Naive B cell (primary cell): ENCODE measurements around the gene DRICH1. TPM values are rescaled to one million over a fixed set of nuclear protein-coding genes. Genes with fewer than 3 reads are reported as not detected.
"Not testable (repeated sequence)": the region's sequence is repeated elsewhere in the genome, so short reads cannot be mapped to it uniquely, and the experiment has no call there.

Experiments used
- ATAC-seq, 2 donors: fragments of 150-1000 bp; cut with Tn5 transposase; 2 replicates each; pipeline ENCODE4 v1.10.0; 2021; ENCODE audit warnings: low read depth in 2 of 2, mild to moderate bottlenecking in 2 of 2, moderate library complexity in 2 of 2
- DNase-seq: peaks from one replicate; pipeline ENCODE4 v3.0.0; 2022
- H3K27ac Mint-ChIP-seq, 6 donors: one replicate each; pipeline ENCODE4 v1.8.0; 2020 to 2022; ENCODE audit warnings: mild to moderate bottlenecking in 6 of 6, mixed read lengths in 6 of 6, moderate library complexity in 5 of 6, inconsistent platforms in 2 of 6
- H3K27me3 Mint-ChIP-seq, 3 donors: one replicate each; pipeline ENCODE4 v1.8.0; 2021 to 2022; ENCODE audit warnings: mixed read lengths in 3 of 3, mild to moderate bottlenecking in 1 of 3
- H3K36me3 Mint-ChIP-seq, 2 donors: one replicate each; pipeline ENCODE4 v1.8.0; 2020 to 2022; ENCODE audit warnings: mixed read lengths in 2 of 2, inconsistent platforms in 1 of 2, mild to moderate bottlenecking in 1 of 2
- H3K4me1 Mint-ChIP-seq, 3 donors: one replicate each; pipeline ENCODE4 v1.8.0; 2020 to 2022; ENCODE audit warnings: mixed read lengths in 3 of 3, inconsistent platforms in 1 of 3, mild to moderate bottlenecking in 1 of 3, moderate library complexity in 1 of 3
- H3K4me3 Mint-ChIP-seq, 8 donors: one replicate each; pipeline ENCODE4 v1.8.0; 2020 to 2022; ENCODE audit warnings: mild to moderate bottlenecking in 8 of 8, mixed read lengths in 8 of 8, moderate library complexity in 8 of 8, inconsistent platforms in 2 of 8
- H3K9me3 Mint-ChIP-seq, 7 donors: one replicate each; pipeline ENCODE4 v1.8.0; 2020 to 2022; ENCODE audit warnings: mixed read lengths in 7 of 7, mild to moderate bottlenecking in 5 of 7, inconsistent platforms in 2 of 7, moderate library complexity in 1 of 7
- polyA plus RNA-seq, 6 donors: library from polyadenylated mRNA; unstranded; fragments of 300-500 nt; fragmentation: Illumina TruSeq; gene quantifications; one replicate each; pipeline ENCODE4 v1.2.3, GENCODE V29; 2021; ENCODE audit warnings: low read depth in 6 of 6

DRICH1 gene, protein sequence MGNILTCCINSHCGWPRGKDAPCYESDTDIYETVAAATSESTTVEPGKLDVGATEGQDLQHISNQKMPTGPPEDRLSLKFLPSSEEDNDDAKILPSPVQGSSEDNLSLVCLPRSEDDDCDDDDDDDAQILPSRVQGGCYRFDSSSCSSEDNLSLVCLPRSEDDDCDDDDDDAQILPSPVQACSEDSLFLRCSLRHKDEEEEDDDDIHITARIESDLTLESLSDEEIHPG
- under 1 TPM in 2 of 6 donors, not detected in 4; 0.21 to 0.23 TPM for polyA plus RNA-seq

DNA sequence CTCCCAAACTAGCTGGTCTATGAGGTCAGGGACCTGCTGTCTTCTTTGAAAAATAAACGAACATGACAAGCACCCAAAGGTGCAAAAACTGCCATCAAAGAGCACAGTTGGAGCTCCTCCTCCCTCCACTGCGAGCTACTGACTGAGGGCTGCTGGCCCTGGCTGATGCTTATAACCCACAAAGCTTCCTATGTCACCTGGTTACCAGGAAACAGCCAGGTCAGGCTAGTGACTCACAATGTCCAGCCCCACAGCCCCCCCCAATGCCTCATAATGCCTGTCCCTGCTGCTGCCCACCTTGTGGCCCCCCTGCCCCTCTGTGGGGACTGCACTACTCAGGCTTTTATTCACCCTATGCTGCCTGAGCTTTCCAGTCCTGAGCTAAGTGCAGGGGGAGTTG lies at the start of gene DRICH1:
TSS of gene DRICH1 (minus strand) at position 144 of the 400 bp plus-strand sequence. CDS start 298 bp downstream, outside the sequence.
- Mint-ChIP-seq H3K4me1 (peaks cover 0 to 6% (median 4%) of the 10 kb centered on the region in 3 donors), H3K27ac (no peak within 1 kb of the TSS), H3K4me3 (no peak within 1 kb of the TSS), H3K36me3 (peaks cover 0 to 5% of the 10 kb centered on the region in 2 donors), H3K9me3 (no peaks in the 10 kb centered on the region), H3K27me3 (no peaks in the 10 kb centered on the region)
- ATAC-seq, result no peak
- DNase-seq, result no peak

DNA sequence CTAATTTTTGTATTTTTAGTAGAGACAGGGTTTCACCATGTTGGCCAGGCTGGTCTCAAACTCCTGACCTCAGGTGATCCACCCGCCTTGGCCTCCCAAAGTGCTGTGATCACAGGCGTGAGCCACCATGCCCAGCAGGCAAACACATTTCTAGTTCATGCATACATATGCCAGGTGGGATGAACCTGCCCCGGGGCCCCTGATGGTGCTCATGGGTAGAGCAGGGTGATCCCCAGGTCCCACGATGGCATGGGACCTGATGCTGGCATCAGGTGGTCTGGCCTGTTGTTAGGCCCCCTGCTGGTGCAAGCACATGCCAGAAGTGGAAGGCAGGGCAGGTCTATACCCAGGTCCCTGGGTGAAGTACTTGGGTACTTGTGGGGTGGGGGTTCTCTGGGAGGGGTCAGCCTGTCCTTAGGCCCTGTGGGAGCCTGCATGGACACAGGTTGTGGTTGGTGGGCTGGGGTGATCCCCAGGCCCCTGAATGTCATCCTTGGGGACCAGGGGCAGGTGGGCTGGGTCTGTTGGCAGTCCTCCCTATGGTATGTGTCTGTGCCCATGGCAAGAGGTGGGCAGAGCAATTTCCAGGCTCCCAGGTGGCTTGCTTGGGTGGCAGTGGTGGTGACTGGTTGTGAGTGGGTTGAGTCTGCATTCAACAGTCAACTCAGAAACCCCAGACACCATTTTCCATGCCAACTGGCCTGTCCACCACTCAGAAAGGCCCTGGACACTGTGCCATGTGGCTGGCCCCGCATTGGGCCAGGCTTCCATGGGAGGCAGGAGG lies 49.1 kb upstream of the DRICH1 start:
- peaks cover 5 to 12% (median 10%) of the 10 kb centered on the region in 3 donors for H3K4me1 Mint-ChIP-seq
- H3K27me3 Mint-ChIP-seq, result no peaks in the 10 kb centered on the region
- ATAC-seq (no peak), DNase-seq (no peak)
- peak overlapping the region in 2 of 6 donors; percentile 15 to 39 for H3K27ac Mint-ChIP-seq
- H3K36me3 Mint-ChIP-seq, result peaks cover 7 to 11% of the 10 kb centered on the region in 2 donors
- H3K4me3 Mint-ChIP-seq, result no peak overlapping the region
- H3K9me3 Mint-ChIP-seq, result no peaks in the 10 kb centered on the region

DNA sequence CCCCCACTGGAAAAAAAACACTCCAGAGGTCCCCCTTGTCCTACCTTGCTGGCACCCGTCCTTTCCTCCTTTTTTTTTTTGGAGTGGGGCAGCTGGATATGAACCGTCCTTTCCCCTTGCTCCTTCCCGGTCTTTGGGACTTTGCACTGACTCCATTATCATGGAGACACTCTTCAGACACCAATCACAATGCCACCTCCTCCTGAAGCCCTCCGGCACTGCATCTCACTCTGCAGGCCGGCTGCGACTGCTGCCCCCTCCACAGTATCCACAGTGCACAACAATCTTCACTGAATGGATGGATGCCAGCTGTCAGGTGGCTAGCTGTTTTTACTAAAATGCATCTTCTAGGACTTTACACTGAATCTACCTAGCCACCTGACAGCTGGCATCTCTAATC lies 46.0 kb upstream of the DRICH1 start:
- H3K4me3 Mint-ChIP-seq, result no peak overlapping the region

DNA sequence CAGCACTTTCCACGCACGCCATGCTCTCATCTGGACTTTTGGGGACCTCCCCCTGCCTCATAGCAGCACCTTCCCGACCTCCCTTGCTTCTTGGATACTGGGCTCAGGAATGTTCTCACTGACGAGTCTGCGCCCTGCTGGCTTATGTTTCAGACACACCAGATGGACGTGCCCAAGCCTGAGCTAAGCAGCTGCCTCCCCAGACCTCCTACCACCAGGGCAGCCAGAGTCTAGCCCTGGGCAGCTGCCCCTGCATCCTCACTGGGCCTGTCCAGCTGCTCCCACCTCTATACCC lies 45.5 kb upstream of the DRICH1 start:
- DNase-seq, result no peak
- H3K27me3 Mint-ChIP-seq, result no peaks in the 10 kb centered on the region
- no peak for ATAC-seq
- peaks cover 0 to 8% of the 10 kb centered on the region in 2 donors for H3K36me3 Mint-ChIP-seq
- H3K9me3 Mint-ChIP-seq, result no peaks in the 10 kb centered on the region
- H3K27ac Mint-ChIP-seq, result peak overlapping the region in 1 of 6 donors; percentile 32
- peaks cover 7 to 9% (median 9%) of the 10 kb centered on the region in 3 donors for H3K4me1 Mint-ChIP-seq
- no peak overlapping the region for H3K4me3 Mint-ChIP-seq

More for the DNA sequence above, 46.0 kb upstream of the DRICH1 start:
- no peaks in the 10 kb centered on the region for H3K9me3 Mint-ChIP-seq
- ATAC-seq, result no peak
- H3K27me3 Mint-ChIP-seq, result no peaks in the 10 kb centered on the region
- H3K36me3 Mint-ChIP-seq, result peaks cover 0 to 11% of the 10 kb centered on the region in 2 donors
- H3K27ac Mint-ChIP-seq, result peak overlapping the region in 1 of 6 donors; percentile 80
- no peak for DNase-seq
- H3K4me1 Mint-ChIP-seq, result peaks cover 7 to 9% (median 9%) of the 10 kb centered on the region in 3 donors

DNA sequence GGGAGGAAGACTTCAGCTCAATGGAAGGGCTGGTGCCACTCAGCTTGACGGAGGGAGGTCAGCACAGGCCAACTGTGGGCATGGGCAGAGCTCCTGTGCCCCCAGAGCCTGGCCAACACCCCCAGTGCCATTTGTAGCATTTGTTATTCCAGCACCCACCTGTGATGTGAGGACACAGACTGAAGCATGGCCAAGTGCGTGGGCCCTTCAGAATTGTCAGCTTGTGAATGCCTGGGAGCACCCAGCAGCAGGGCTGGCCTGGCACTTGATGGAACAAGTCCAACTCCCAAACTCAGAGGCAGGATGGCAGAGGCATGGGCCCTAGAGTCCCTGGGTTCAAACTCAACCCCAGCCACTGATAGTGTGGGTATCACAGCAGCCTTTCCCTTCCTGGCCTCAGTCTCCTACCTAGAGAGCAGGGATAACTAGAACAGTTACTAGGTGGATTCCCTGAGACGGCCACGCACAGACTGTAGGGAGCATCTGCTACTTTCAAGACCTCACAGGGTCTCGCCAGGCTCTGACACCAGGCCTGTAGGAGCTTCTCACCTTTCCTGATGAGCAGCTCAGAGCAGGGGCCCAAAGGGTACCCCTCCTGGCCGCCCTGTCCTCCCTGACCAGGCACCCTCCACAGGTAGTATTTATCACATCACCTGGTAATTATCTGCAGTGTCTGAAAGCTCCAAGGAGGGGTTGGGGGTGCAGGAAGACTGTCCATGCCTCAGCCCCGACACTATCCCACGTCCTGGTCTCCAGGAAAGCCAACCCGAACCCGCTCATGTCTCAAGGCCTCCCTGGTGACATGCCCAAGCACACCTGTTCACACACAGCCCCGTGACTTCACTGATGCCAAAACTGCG lies 45.0 kb upstream of the DRICH1 start:
- not testable (repeated sequence) for H3K9me3 Mint-ChIP-seq, H3K4me3 Mint-ChIP-seq, H3K27me3 Mint-ChIP-seq, ATAC-seq, H3K36me3 Mint-ChIP-seq, DNase-seq, H3K4me1 Mint-ChIP-seq
- peak overlapping the region in 1 of 6 donors; percentile 32 for H3K27ac Mint-ChIP-seq

DNA sequence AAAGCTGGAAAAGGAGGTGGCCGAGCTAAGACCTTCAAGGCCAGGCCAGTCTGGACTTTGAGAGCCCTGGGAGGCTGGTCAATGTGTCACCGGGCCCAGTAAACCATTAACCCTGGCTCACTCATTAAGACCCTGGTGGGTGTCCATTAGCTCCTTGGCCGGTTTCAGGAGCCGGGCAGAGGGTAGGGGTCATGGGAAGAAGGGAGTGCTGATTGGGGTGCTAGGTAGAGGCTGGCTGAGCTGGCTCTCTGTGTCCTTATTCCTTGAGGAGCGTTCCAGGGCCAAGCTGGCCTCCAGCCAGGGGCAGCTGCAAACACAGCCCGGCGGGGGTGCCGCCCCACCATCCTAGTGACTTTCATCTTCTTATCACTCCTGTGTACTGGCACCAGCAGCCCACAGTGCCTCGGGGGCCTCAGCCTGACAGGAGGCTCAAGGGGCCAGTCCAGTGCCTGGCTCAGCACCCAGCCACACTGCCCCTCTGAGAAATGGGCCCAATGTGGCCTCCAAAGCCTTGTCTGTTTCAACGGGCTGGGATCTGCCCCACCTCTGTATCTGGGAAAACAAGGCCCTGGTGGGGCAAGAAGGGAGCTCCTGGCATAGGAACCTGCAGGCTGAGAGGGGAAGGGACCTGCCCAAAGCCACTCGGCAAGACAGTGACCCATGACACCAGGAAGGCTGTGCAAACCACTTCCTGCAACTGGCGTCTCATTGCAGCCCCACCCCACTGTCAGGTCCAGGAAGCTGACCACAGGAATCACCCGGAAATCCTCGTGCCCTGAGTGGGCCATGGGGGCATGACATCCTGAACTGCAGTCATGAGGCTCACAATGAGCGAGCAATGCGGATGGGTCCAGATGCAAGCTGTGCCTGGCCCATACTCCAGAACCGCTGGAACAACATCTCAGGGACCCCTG lies 43.6 kb upstream of the DRICH1 start:
- Mint-ChIP-seq H3K4me1 (peaks cover 7 to 9% (median 9%) of the 10 kb centered on the region in 3 donors), H3K9me3 (no peaks in the 10 kb centered on the region), H3K27me3 (no peaks in the 10 kb centered on the region), H3K4me3 (no peak overlapping the region), H3K36me3 (peaks cover 0 to 6% of the 10 kb centered on the region in 2 donors), H3K27ac (no peak overlapping the region)
- DNase-seq (no peak), ATAC-seq (no peak)

DNA sequence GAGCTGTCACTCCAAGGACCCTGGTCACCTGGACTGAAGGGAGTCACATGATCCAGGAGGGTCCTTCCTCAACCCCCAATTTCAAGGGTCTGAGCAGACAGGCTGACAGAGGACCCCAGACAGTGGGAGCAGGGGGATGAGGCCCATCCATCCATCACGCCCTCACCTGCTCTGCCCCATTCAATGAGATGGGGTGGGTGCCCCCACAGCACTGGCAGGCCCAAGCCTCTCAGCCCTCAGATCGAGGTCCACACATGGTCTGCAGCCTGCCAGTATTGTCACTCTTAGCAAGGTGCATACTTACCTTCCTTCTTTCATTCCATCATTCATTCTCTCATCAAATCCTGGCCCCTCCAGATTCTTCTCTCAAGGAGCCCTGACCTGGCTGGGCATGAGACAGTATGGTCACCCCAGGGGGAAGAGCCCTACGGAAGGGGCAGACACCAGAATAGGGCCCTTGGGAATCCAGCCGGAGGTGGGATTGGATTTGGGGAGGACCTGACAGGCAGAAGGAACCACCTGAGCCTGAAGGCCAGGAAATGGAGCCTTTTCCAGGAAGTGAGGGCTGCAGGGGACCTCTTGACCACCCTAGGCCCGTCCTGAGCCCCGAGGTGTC lies 42.9 kb upstream of the DRICH1 start:
- H3K4me1 Mint-ChIP-seq, DNase-seq, H3K9me3 Mint-ChIP-seq, H3K27ac Mint-ChIP-seq, H3K27me3 Mint-ChIP-seq, ATAC-seq, H3K4me3 Mint-ChIP-seq, H3K36me3 Mint-ChIP-seq: not testable (repeated sequence)

DNA sequence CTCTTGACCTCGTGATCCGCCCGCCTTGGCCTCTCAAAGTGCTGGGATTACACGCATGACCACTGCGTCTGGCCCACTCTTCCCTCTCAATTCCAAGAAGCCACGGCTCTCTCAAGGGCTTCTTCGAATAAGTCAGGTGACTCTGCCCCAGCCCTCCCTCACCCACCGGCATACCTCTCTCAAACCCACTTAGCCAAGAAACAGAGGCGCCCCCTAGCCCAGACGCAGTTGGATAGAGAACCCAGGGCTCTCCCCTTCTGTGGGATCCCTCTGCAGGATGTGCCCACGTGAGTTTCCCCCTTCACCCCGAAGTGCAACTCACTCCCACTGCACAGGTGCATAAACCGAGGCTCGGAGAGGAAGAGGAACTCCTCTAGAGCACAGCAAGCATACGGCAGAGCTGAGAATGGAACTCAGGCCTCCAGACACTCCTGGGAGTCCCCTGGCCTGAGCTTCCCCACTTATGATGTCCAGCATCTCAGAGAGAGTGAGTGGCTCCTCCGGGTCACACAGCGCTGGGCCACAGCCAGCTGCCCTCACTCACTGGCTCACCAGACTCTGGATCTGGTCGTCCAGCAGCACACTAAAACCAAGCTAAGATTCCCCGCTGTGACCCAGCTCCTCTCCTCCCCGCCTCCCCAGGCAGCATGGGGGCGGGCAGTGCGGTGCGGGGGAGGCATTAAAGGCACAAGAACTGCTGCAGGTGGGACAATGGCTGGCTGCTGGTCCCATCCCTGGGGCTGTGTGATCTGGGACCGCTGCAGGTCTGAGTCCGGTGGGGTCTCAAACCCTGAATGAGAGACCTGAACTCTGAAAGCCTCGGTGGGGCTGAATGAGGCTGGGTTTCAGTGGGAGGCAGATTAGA lies 41.9 kb upstream of the DRICH1 start:
- DNase-seq, result no peak
- ATAC-seq, result no peak
- H3K27ac Mint-ChIP-seq, result peak overlapping the region in 3 of 6 donors; percentile 26 to 90 (median 50)
- H3K4me1 Mint-ChIP-seq, result peaks cover 7 to 9% (median 9%) of the 10 kb centered on the region in 3 donors
- H3K36me3 Mint-ChIP-seq, result peaks cover 0 to 3% of the 10 kb centered on the region in 2 donors
- H3K4me3 Mint-ChIP-seq, result peak overlapping the region in 1 of 8 donors; percentile 47
- no peaks in the 10 kb centered on the region for H3K27me3 Mint-ChIP-seq
- no peaks in the 10 kb centered on the region for H3K9me3 Mint-ChIP-seq

DNA sequence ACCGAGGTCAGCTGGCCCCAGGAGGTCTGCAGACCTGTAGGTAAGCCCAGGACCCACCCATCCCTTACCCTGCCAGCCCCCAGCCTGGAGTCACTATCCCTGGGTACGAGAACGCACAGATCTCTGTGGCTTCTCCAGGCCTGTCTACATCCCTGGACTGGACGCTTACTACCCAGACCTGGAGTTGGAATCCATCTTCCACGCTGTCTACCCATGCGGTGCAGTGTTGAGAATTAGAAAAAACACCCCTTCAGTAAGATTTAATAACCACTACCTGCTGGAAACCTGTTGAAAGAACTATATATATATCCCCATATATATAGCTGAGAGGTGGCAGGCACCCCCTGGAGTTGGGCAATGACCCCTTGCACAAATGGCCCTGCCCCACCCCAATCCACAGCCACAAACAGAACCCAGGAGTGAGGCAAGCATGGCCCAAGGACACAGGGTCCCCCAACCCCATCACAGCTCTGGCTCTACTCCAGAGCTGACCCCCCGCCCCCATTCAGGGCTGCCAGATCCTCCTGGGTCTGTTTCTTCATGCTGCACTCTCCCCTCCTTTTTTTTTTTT lies 41.0 kb upstream of the DRICH1 start:
- DNase-seq, result no peak
- no peaks in the 10 kb centered on the region for H3K27me3 Mint-ChIP-seq
- peaks cover 7 to 9% (median 7%) of the 10 kb centered on the region in 3 donors for H3K4me1 Mint-ChIP-seq
- no peak overlapping the region for H3K4me3 Mint-ChIP-seq
- peak overlapping the region in 2 of 6 donors; percentile 65 to 78 for H3K27ac Mint-ChIP-seq
- no peak for ATAC-seq
- H3K9me3 Mint-ChIP-seq, result no peaks in the 10 kb centered on the region
- H3K36me3 Mint-ChIP-seq, result no peaks in the 10 kb centered on the region

DNA sequence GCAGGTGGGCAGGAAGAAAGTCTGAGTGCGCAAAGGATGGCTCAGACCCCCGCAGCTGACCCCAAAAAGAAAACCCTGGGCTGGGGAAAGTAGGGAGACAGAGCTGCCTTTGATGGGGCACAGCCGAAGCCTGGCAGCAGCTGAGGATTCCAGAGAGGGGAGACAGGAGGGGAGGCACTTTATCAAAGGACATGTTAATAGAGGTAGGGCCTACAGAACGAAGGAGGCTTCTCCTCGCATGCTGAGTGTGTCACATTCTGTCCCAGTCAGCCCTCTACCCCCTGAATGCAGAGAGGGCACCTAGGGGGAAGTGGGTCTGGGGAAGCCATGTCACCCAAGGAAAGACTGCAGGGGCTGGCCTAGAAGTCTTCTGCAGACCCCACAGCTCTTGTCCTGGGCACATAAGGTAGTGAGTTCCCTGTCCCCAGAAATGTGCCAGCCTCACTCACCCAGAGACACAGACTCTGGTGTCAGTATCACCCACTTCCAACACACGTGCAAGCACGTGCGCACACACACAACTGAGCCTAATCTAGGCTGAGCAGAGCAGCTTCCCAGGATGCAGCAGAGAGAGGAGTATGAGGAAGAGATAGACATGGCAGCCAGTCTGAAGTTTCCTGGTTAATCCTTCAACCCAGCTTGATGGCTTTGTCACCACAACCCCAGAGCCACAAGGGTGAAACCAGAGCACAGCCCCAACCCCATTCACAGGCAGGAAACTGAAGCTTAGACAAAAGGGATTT lies 40.4 kb upstream of the DRICH1 start:
- not testable (repeated sequence) for H3K9me3 Mint-ChIP-seq, H3K4me1 Mint-ChIP-seq, H3K27me3 Mint-ChIP-seq, H3K36me3 Mint-ChIP-seq, H3K4me3 Mint-ChIP-seq, DNase-seq, ATAC-seq
- H3K27ac Mint-ChIP-seq, result peak overlapping the region in 1 of 6 donors; percentile 65

DNA sequence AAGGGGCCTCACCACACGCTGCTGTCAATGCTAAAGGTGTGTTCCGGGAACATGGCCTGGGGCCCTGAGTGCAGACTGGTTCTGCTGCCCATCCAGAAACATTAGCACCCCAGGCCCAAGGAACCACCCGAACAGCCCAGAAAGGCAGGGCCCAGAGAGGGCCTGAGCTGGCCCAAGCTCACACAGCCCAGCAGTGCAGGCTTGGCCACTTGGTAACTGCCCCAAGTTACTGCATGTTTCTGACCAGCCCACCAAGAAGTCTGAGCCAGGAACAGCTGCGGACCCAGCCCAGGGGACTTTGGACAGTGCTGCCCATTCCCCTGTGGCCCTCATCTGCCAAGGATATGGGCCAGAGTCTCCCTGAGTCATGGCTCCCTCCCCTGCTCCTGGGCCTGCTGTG lies 39.3 kb upstream of the DRICH1 start:
- not testable (repeated sequence) for H3K36me3 Mint-ChIP-seq, H3K4me1 Mint-ChIP-seq, H3K9me3 Mint-ChIP-seq, H3K27me3 Mint-ChIP-seq, H3K27ac Mint-ChIP-seq, DNase-seq, ATAC-seq, H3K4me3 Mint-ChIP-seq
